GM12878 (cell line): ENCODE measurements around the gene SLC29A1. TPM values are rescaled to one million over a fixed set of nuclear protein-coding genes. Genes with fewer than 3 reads are reported as not detected.

Source experiments
- ATF7 ChIP-seq: fragments of 450-650 bp; IDR thresholded peaks from 2 replicates; pipeline ENCODE4 v1.6.1; 2016; ENCODE audit warnings: low read depth, mild to moderate bottlenecking
- BACH1 ChIP-seq: fragments of 450-650 bp; IDR thresholded peaks from 2 replicates; pipeline ENCODE4 v1.6.1; 2017; ENCODE audit warnings: mild to moderate bottlenecking, borderline replicate concordance
- CUX1 ChIP-seq: IDR thresholded peaks from 2 replicates; pipeline ENCODE4 v1.6.1; 2012; ENCODE audit warnings: improper control_type of control experiment, low read depth, low read length; ENCODE audit not compliant: insufficient replicate concordance
- E2F4 ChIP-seq: IDR thresholded peaks from 2 replicates; pipeline ENCODE4 v1.6.1; 2012; ENCODE audit warnings: low read depth, low read length, improper control_type of control experiment
- ESRRA ChIP-seq: IDR thresholded peaks from 2 replicates; pipeline ENCODE4 v1.6.1; 2012; ENCODE audit warnings: mild to moderate bottlenecking, low read length, improper control_type of control experiment
- FOXM1 ChIP-seq: IDR thresholded peaks from 2 replicates; pipeline ENCODE4 v1.6.1; 2012; ENCODE audit warnings: low read depth, mild to moderate bottlenecking, inconsistent platforms, low read length, moderate library complexity
- NFIC ChIP-seq: IDR thresholded peaks from 2 replicates; pipeline ENCODE4 v1.6.1; 2012; ENCODE audit warnings: low read depth, mild to moderate bottlenecking, inconsistent platforms, low read length, moderate library complexity
- RELB ChIP-seq: fragments of 450-650 bp; IDR thresholded peaks from 2 replicates; pipeline ENCODE4 v1.6.1; 2017; ENCODE audit warnings: low read depth, mild to moderate bottlenecking, moderate library complexity
- STAT3 ChIP-seq: IDR thresholded peaks from 2 replicates; pipeline ENCODE4 v1.6.1; 2011; ENCODE audit warnings: low read depth, low read length, improper control_type of control experiment
- TAF1 ChIP-seq: IDR thresholded peaks from 2 replicates; pipeline ENCODE4 v1.6.1; 2011; ENCODE audit warnings: mild to moderate bottlenecking, low read depth, low read length, borderline replicate concordance
- TCF7 ChIP-seq: IDR thresholded peaks from 2 replicates; pipeline ENCODE4 v1.6.1; 2014; ENCODE audit warnings: antibody characterized with exemption, borderline replicate concordance
- USF2 ChIP-seq: IDR thresholded peaks from 2 replicates; pipeline ENCODE4 v1.6.1; 2011; ENCODE audit warnings: low read depth, low read length, improper control_type of control experiment, borderline replicate concordance
- ZNF592 ChIP-seq: fragments of 450-650 bp; IDR thresholded peaks from 2 replicates; pipeline ENCODE4 v1.6.1; 2017; ENCODE audit warnings: mild to moderate bottlenecking, moderate library complexity
- polyA plus RNA-seq, 11 experiments: library from polyadenylated mRNA; depleted of rRNA in 4 of 11; unstranded in 6 of 11; stranded (reverse) in 5 of 11; fragments of >200 nt; fragmentation: Nextera tagmentation in 4 of 11; fragmentation: Illumina TruSeq in 1 of 11; extraction: Ambion mirVana in 4 of 11; extraction: Trizol in 1 of 11; gene quantifications; 1 replicate in 1 of 11; 2 replicates in 10 of 11; pipeline versions ENCODE4 v1.2.1 to v1.2.3, GENCODE V29; 2011 to 2016; ENCODE audit warnings: inconsistent platforms in 2 of 11, missing spikeins in 2 of 11, low read depth in 1 of 11
- total RNA-seq, 4 experiments: library from RNA; depleted of rRNA in 3 of 4; stranded (reverse); fragments of >200 nt in 3 of 4; fragmentation: Illumina TruSeq in 1 of 4; extraction: Trizol in 1 of 4; gene quantifications; 2 replicates each; pipeline versions ENCODE4 v1.2.1 to v1.2.3, GENCODE V29; 2013 to 2021

The SLC29A1 gene
- total and polyA plus RNA-seq, 10 of the 15 experiments (the other 5 are each of a cell fraction or from before 2014, with no cell fraction given), result 10.0 to 132 (median 93.4) TPM

GRCh38 chr6:44264154-44265006 lies 41.0 kb downstream of the SLC29A1 start (continued):
- no peak for TF ChIP-seq CUX1
- TF ChIP-seq BACH1, result peak; percentile 20
- TF ChIP-seq TAF1, result no peak
- no peak for TF ChIP-seq ZNF592
- TF ChIP-seq TCF7, result no peak
- no peak for TF ChIP-seq NFIC
- TF ChIP-seq E2F4, result no peak
- TF ChIP-seq ESRRA, result no peak
- TF ChIP-seq STAT3, result no peak
- TF ChIP-seq RELB, result peak; percentile 25; the same call in 1 of the 2 replicates
- TF ChIP-seq USF2, result no peak; the same call in 1 of the 2 replicates
- no peak for TF ChIP-seq FOXM1
- TF ChIP-seq ATF7, result no peak
